T-helper 1 cell treated with Interleukin-12 subunit alpha and Interleukin-12 subunit beta and Interleukin-4 antibody, amounts not matched to agents 30 μg/mL and 1 μg/mL, for 36 hours (primary cell): ENCODE data around the gene KRTAP5-8.
A peak's percentile ranks its signal among the peaks of the same experiment; 100 is the strongest.
"Not testable (repeated sequence)": the region's sequence is repeated elsewhere in the genome, so short reads cannot be mapped to it uniquely, and the experiment has no call there.

ENCODE experiments used
- H3K27ac Mint-ChIP-seq: one replicate; pipeline ENCODE4 v1.8.0; 2021; ENCODE audit warnings: mild to moderate bottlenecking, mixed read lengths
- H3K27me3 Mint-ChIP-seq: one replicate; pipeline ENCODE4 v1.8.0; 2021; ENCODE audit warnings: low read depth, mixed read lengths
- H3K36me3 Mint-ChIP-seq: one replicate; pipeline ENCODE4 v1.8.0; 2021; ENCODE audit warnings: low read depth, mixed read lengths
- H3K4me1 Mint-ChIP-seq: one replicate; pipeline ENCODE4 v1.8.0; 2021; ENCODE audit warnings: low read depth, mixed read lengths
- H3K4me3 Mint-ChIP-seq: one replicate; pipeline ENCODE4 v1.8.0; 2021; ENCODE audit warnings: mild to moderate bottlenecking, moderate library complexity, mixed read lengths
- H3K9me3 Mint-ChIP-seq: one replicate; pipeline ENCODE4 v1.8.0; 2021; ENCODE audit warnings: mixed read lengths

Gene KRTAP5-8

GRCh38 chr11:71537977-71538665 is at the start of gene KRTAP5-8:
Gene KRTAP5-8, plus strand, starts transcription at chr11:71538025. Its CDS starts 31 bp downstream, at chr11:71538056.
- H3K27me3 Mint-ChIP-seq, H3K36me3 Mint-ChIP-seq, H3K27ac Mint-ChIP-seq, H3K4me3 Mint-ChIP-seq, H3K4me1 Mint-ChIP-seq: not testable (repeated sequence)
- H3K9me3 Mint-ChIP-seq, result peaks cover 11% of the 10 kb centered on the region

GRCh38 chr11:71488681-71489270 is 49.0 kb upstream of the KRTAP5-8 start:
- H3K4me1 Mint-ChIP-seq, result peaks cover 26% of the 10 kb centered on the region
- peaks cover 63% of the 10 kb centered on the region for H3K36me3 Mint-ChIP-seq
- no peaks in the 10 kb centered on the region for H3K27me3 Mint-ChIP-seq
- no peaks in the 10 kb centered on the region for H3K9me3 Mint-ChIP-seq
- peak overlapping the region; percentile 98 for H3K27ac Mint-ChIP-seq
- H3K4me3 Mint-ChIP-seq, result peak overlapping the region; percentile 26

GRCh38 chr11:71489311-71490043 is 48.3 kb upstream of the KRTAP5-8 start:
- Mint-ChIP-seq H3K4me1 (peaks cover 26% of the 10 kb centered on the region), H3K9me3 (no peaks in the 10 kb centered on the region), H3K27me3 (no peaks in the 10 kb centered on the region), H3K36me3 (peaks cover 61% of the 10 kb centered on the region), H3K27ac (peak overlapping the region; percentile 98), H3K4me3 (peak overlapping the region; percentile 53)

- no peaks in the 10 kb centered on the region for H3K9me3 Mint-ChIP-seq
- peaks cover 60% of the 10 kb centered on the region for H3K36me3 Mint-ChIP-seq
- H3K27ac Mint-ChIP-seq, result peak overlapping the region; percentile 98
- H3K27me3 Mint-ChIP-seq, result no peaks in the 10 kb centered on the region
- peak overlapping the region; percentile 39 for H3K4me3 Mint-ChIP-seq
- peaks cover 26% of the 10 kb centered on the region for H3K4me1 Mint-ChIP-seq
Measured at GRCh38 chr11:71490044-71490730, 47.6 kb upstream of the KRTAP5-8 start.

- Mint-ChIP-seq H3K4me1 (peaks cover 26% of the 10 kb centered on the region), H3K36me3 (peaks cover 53% of the 10 kb centered on the region), H3K4me3 (no peak overlapping the region), H3K27ac (peak overlapping the region; percentile 7), H3K9me3 (no peaks in the 10 kb centered on the region), H3K27me3 (no peaks in the 10 kb centered on the region)
Measured at GRCh38 chr11:71490731-71491390, 47.0 kb upstream of the KRTAP5-8 start.

GRCh38 chr11:71491531-71491930 is 46.3 kb upstream of the KRTAP5-8 start:
- Mint-ChIP-seq H3K36me3 (peaks cover 49% of the 10 kb centered on the region), H3K9me3 (no peaks in the 10 kb centered on the region), H3K27ac (no peak overlapping the region), H3K27me3 (no peaks in the 10 kb centered on the region), H3K4me1 (peaks cover 26% of the 10 kb centered on the region), H3K4me3 (no peak overlapping the region)

- no peaks in the 10 kb centered on the region for H3K9me3 Mint-ChIP-seq
- peaks cover 26% of the 10 kb centered on the region for H3K4me1 Mint-ChIP-seq
- H3K4me3 Mint-ChIP-seq, result no peak overlapping the region
- H3K27ac Mint-ChIP-seq, result peak overlapping the region; percentile 33
- H3K27me3 Mint-ChIP-seq, result no peaks in the 10 kb centered on the region
- peaks cover 53% of the 10 kb centered on the region for H3K36me3 Mint-ChIP-seq
Measured at GRCh38 chr11:71491940-71492339, 45.9 kb upstream of the KRTAP5-8 start.

- Mint-ChIP-seq H3K4me3 (no peak overlapping the region), H3K9me3 (no peaks in the 10 kb centered on the region), H3K27ac (no peak overlapping the region), H3K27me3 (no peaks in the 10 kb centered on the region), H3K4me1 (peaks cover 7% of the 10 kb centered on the region), H3K36me3 (peaks cover 53% of the 10 kb centered on the region)
Measured at GRCh38 chr11:71495286-71496230, 42.3 kb upstream of the KRTAP5-8 start.

GRCh38 chr11:71496421-71496820 is 41.4 kb upstream of the KRTAP5-8 start:
- peaks cover 54% of the 10 kb centered on the region for H3K36me3 Mint-ChIP-seq
- H3K27ac Mint-ChIP-seq, result no peak overlapping the region
- peaks cover 7% of the 10 kb centered on the region for H3K4me1 Mint-ChIP-seq
- no peak overlapping the region for H3K4me3 Mint-ChIP-seq
- no peaks in the 10 kb centered on the region for H3K27me3 Mint-ChIP-seq
- no peaks in the 10 kb centered on the region for H3K9me3 Mint-ChIP-seq

GRCh38 chr11:71498091-71498490 is 39.7 kb upstream of the KRTAP5-8 start:
- Mint-ChIP-seq H3K27me3 (no peaks in the 10 kb centered on the region), H3K4me3 (no peak overlapping the region), H3K36me3 (peaks cover 43% of the 10 kb centered on the region), H3K27ac (no peak overlapping the region), H3K4me1 (peaks cover 4% of the 10 kb centered on the region), H3K9me3 (no peaks in the 10 kb centered on the region)

- peaks cover 40% of the 10 kb centered on the region for H3K36me3 Mint-ChIP-seq
- H3K4me3 Mint-ChIP-seq, result peak overlapping the region; percentile 8
- peaks cover 4% of the 10 kb centered on the region for H3K4me1 Mint-ChIP-seq
- no peaks in the 10 kb centered on the region for H3K9me3 Mint-ChIP-seq
- peak overlapping the region; percentile 62 for H3K27ac Mint-ChIP-seq
- H3K27me3 Mint-ChIP-seq, result no peaks in the 10 kb centered on the region
Measured at GRCh38 chr11:71499125-71499524, 38.7 kb upstream of the KRTAP5-8 start.

GRCh38 chr11:71499546-71499945 is 38.3 kb upstream of the KRTAP5-8 start:
- peaks cover 38% of the 10 kb centered on the region for H3K36me3 Mint-ChIP-seq
- H3K4me1 Mint-ChIP-seq, result peaks cover 4% of the 10 kb centered on the region
- no peak overlapping the region for H3K27ac Mint-ChIP-seq
- no peak overlapping the region for H3K4me3 Mint-ChIP-seq
- no peaks in the 10 kb centered on the region for H3K27me3 Mint-ChIP-seq
- H3K9me3 Mint-ChIP-seq, result no peaks in the 10 kb centered on the region

- Mint-ChIP-seq H3K27ac (no peak overlapping the region), H3K4me1 (peaks cover 4% of the 10 kb centered on the region), H3K4me3 (no peak overlapping the region), H3K36me3 (peaks cover 38% of the 10 kb centered on the region), H3K9me3 (no peaks in the 10 kb centered on the region), H3K27me3 (no peaks in the 10 kb centered on the region)
Measured at GRCh38 chr11:71500601-71501021, 37.2 kb upstream of the KRTAP5-8 start.
